Activated B cell treated with CpG ODN at 0.5 μM for 24 hours (primary cell): ENCODE results near the gene FXN. TPM values are rescaled to one million over a fixed set of nuclear protein-coding genes. Genes with fewer than 3 reads are reported as not detected.

Experiments
- ATAC-seq: fragments of 200-7000 bp; cut with Tn5 transposase; one replicate; pipeline ENCODE4 v1.10.0; 2021; ENCODE audit warnings: low read depth, mild to moderate bottlenecking, moderate library complexity
- CTCF ChIA-PET: fragments of 350-600 bp; sonication (Branson Sonifier 250); formaldehyde crosslinking; loops from one replicate; lab custom pipeline; 2021; ENCODE audit warnings: antibody characterized with exemption; lab: Charles Lee
- POLR2A ChIA-PET: fragments of 350-600 bp; sonication (Branson Sonifier 250); formaldehyde crosslinking; loops from one replicate; lab custom pipeline; 2021; ENCODE audit warnings: antibody characterized with exemption; lab: Charles Lee
- DNase-seq: peaks from one replicate; pipeline ENCODE4 v3.0.0; 2022
- H3K27ac Mint-ChIP-seq: one replicate; pipeline ENCODE4 v1.8.0; 2020; ENCODE audit warnings: mixed read lengths
- H3K27me3 Mint-ChIP-seq: one replicate; pipeline ENCODE4 v1.8.0; 2021; ENCODE audit warnings: mixed read lengths
- H3K36me3 Mint-ChIP-seq: one replicate; pipeline ENCODE4 v1.8.0; 2021; ENCODE audit warnings: low read depth, mixed read lengths
- H3K4me1 Mint-ChIP-seq: one replicate; pipeline ENCODE4 v1.8.0; 2021; ENCODE audit warnings: mixed read lengths
- H3K4me3 Mint-ChIP-seq: one replicate; pipeline ENCODE4 v1.8.0; 2020; ENCODE audit warnings: mild to moderate bottlenecking, mixed read lengths
- H3K9me3 Mint-ChIP-seq: one replicate; pipeline ENCODE4 v1.8.0; 2020; ENCODE audit warnings: mixed read lengths
- CTCF ChIP-seq: fragments of 200-600 bp; IDR thresholded peaks from one replicate; pipeline ENCODE4 v1.8.0; 2022; ENCODE audit warnings: antibody characterized with exemption, mild to moderate bottlenecking
- intact Hi-C: fragments of 100-400 bp; cut with micrococcal nuclease; formaldehyde crosslinking; loops from one replicate; pipeline ENCODE4 v1.15.1; 2024
- total RNA-seq: library from RNA; stranded (reverse); gene quantifications from 2 replicates; pipeline ENCODE4 v1.2.3, GENCODE V29; 2022

Gene FXN
- total RNA-seq, 1 donor from 2014 or later, result 17.7 TPM

- no peak for TF ChIP-seq CTCF
- Mint-ChIP-seq H3K9me3 (no peaks in the 10 kb centered on the region), H3K4me3 (no peak overlapping the region), H3K27me3 (no peaks in the 10 kb centered on the region), H3K36me3 (no peaks in the 10 kb centered on the region), H3K4me1 (no peaks in the 10 kb centered on the region), H3K27ac (no peak overlapping the region)
- ATAC-seq (no peak), DNase-seq (no peak)
- intact Hi-C loops, result no loop called here
- CTCF ChIA-PET, result no interaction called here
- POLR2A ChIA-PET, result no interaction called here
Observed at GRCh38 chr9:69134412-69134811, 98.9 kb downstream of the FXN start.

- H3K4me3 Mint-ChIP-seq, result no peak overlapping the region
- H3K36me3 Mint-ChIP-seq, result no peaks in the 10 kb centered on the region
- H3K4me1 Mint-ChIP-seq, result no peaks in the 10 kb centered on the region
- ATAC-seq (no peak), DNase-seq (no peak)
- intact Hi-C loops, result no loop called here
- TF ChIP-seq CTCF, result no peak
- H3K9me3 Mint-ChIP-seq, result no peaks in the 10 kb centered on the region
- H3K27ac Mint-ChIP-seq, result no peak overlapping the region
- POLR2A ChIA-PET, result no interaction called here
- no peaks in the 10 kb centered on the region for H3K27me3 Mint-ChIP-seq
- CTCF ChIA-PET, result interaction anchor here (1.0 kb wide), 1 partner anchor 10 kb away, joined by 3 read pairs; no protein-coding TSS in a partner anchor
Observed at GRCh38 chr9:69136185-69136584, 100.6 kb downstream of the FXN start.

DNA sequence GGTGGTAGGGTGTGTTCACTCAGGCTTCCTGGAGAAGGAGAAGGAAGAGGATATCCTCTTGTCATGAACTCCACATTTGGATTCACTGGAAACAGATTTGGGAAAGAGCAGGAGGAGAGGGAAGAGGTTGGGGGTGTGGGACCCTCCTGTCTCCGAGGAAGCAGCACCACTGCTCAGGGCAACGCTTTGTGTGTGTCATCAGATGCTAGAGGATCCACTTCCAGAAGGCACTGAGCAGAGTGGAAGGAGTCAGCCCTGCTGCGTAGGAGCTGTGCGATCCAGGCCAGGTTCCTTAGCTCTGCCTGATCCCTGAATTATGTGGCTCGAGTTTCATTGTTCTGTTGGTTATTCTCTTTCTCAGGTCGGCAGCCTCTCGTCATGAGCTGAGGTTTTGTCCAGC is 101.2 kb downstream of the FXN start:
- no peak overlapping the region for H3K4me3 Mint-ChIP-seq
- H3K4me1 Mint-ChIP-seq, result no peaks in the 10 kb centered on the region
- H3K27me3 Mint-ChIP-seq, result no peaks in the 10 kb centered on the region
- ATAC-seq, result no peak
- intact Hi-C loops, result no loop called here
- no peak for TF ChIP-seq CTCF
- no peak overlapping the region for H3K27ac Mint-ChIP-seq
- no peaks in the 10 kb centered on the region for H3K9me3 Mint-ChIP-seq
- ChIA-PET CTCF (interaction anchor here (1.0 kb wide), 1 partner anchor 10 kb away, joined by 3 read pairs; no protein-coding TSS in a partner anchor), POLR2A (no interaction called here)
- no peak for DNase-seq
- no peaks in the 10 kb centered on the region for H3K36me3 Mint-ChIP-seq

DNA sequence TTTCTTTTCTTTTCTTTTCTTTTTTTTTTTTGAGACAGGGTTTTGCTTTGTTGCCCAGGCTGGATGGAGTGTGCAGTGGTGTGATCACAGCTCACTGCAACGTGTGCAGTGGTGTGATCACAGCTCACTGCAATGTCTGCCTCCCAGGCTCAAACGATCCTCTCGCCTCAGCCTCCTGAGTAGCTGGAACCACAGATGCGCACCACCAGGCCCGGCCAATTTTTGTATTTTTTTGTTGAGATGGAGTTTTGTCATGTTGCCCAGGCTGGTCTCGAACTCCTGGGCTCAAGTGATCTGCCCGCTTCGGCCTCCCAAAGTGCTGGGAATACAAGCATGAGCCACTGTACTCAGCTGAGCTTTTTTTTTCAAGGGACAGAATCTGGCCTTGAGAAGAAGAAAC is 101.8 kb downstream of the FXN start:
- no peaks in the 10 kb centered on the region for H3K27me3 Mint-ChIP-seq
- no peaks in the 10 kb centered on the region for H3K36me3 Mint-ChIP-seq
- H3K4me3 Mint-ChIP-seq, result no peak overlapping the region
- H3K4me1 Mint-ChIP-seq, result no peaks in the 10 kb centered on the region
- ChIA-PET CTCF (no interaction called here), POLR2A (no interaction called here)
- TF ChIP-seq CTCF, result no peak
- intact Hi-C loops, result no loop called here
- no peaks in the 10 kb centered on the region for H3K9me3 Mint-ChIP-seq
- DNase-seq (no peak), ATAC-seq (no peak)
- no peak overlapping the region for H3K27ac Mint-ChIP-seq

GRCh38 chr9:69139596-69139995 is 104.0 kb downstream of the FXN start:
- TF ChIP-seq CTCF, result no peak
- ChIA-PET CTCF (no interaction called here), POLR2A (no interaction called here)
- intact Hi-C loops, result no loop called here
- Mint-ChIP-seq H3K36me3 (no peaks in the 10 kb centered on the region), H3K27ac (no peak overlapping the region), H3K9me3 (no peaks in the 10 kb centered on the region), H3K27me3 (no peaks in the 10 kb centered on the region), H3K4me1 (no peaks in the 10 kb centered on the region), H3K4me3 (no peak overlapping the region)
- no peak for DNase-seq
- no peak for ATAC-seq
